DOHH2 (cell line): ENCODE results near the gene CDC40.

ENCODE experiments used
- H3F3A ChIP-seq: fragments of 200-600 bp; sonication (generic), shearing (Covaris generic); 2 replicates; pipeline ENCODE4 v1.6.0; 2016; ENCODE audit warnings: antibody characterized with exemption, mild to moderate bottlenecking; ENCODE audit not compliant: control insufficient read depth, insufficient read depth
- H3K27ac ChIP-seq: fragments of 200-600 bp; sonication (generic); 2 replicates; pipeline ENCODE4 v1.5.1; 2014; ENCODE audit warnings: low read depth, mild to moderate bottlenecking, low read length, moderate library complexity
- H3K27me3 ChIP-seq: fragments of 200-600 bp; sonication (generic); 2 replicates; pipeline ENCODE4 v1.6.1; 2014; ENCODE audit warnings: mild to moderate bottlenecking, low read length, mixed read lengths; ENCODE audit not compliant: control insufficient read depth
- H3K36me3 ChIP-seq: fragments of 200-600 bp; sonication (generic); 2 replicates; pipeline ENCODE4 v1.6.1; 2014; ENCODE audit warnings: mild to moderate bottlenecking, low read length, moderate library complexity, mixed read lengths; ENCODE audit not compliant: control insufficient read depth
- H3K4me1 ChIP-seq: fragments of 200-600 bp; sonication (generic); 2 replicates; pipeline ENCODE4 v1.6.1; 2014; ENCODE audit warnings: mild to moderate bottlenecking, low read length, mixed read lengths; ENCODE audit not compliant: control insufficient read depth
- H3K4me2 ChIP-seq: fragments of 200-600 bp; sonication (generic); 2 replicates; pipeline ENCODE4 v1.6.0; 2014; ENCODE audit warnings: mild to moderate bottlenecking, low read length, moderate library complexity
- H3K4me3 ChIP-seq: fragments of 200-600 bp; sonication (generic); 2 replicates; pipeline ENCODE4 v1.5.1; 2014; ENCODE audit warnings: mild to moderate bottlenecking, low read length, mixed read lengths
- H3K79me2 ChIP-seq: fragments of 200-600 bp; sonication (generic); 2 replicates; pipeline ENCODE4 v1.6.1; 2014; ENCODE audit warnings: mild to moderate bottlenecking, low read length, mixed read lengths; ENCODE audit not compliant: control insufficient read depth
- H3K9me2 ChIP-seq: fragments of 200-600 bp; sonication (generic); replicated peaks from 2 replicates; pipeline ENCODE4 v1.6.1; 2014; ENCODE audit warnings: mild to moderate bottlenecking, low read length, mixed read lengths; ENCODE audit not compliant: control insufficient read depth
- H3K9me3 ChIP-seq: fragments of 200-600 bp; sonication (generic); 2 replicates; pipeline ENCODE4 v1.6.1; 2014; ENCODE audit warnings: antibody characterized with exemption, low read length, mixed read lengths; ENCODE audit not compliant: control insufficient read depth, insufficient read depth
- H4K20me1 ChIP-seq: fragments of 200-600 bp; sonication (generic); 2 replicates; pipeline ENCODE4 v1.6.0; 2014; ENCODE audit warnings: low read depth, mild to moderate bottlenecking, antibody characterized with exemption, low read length, moderate library complexity; ENCODE audit not compliant: control insufficient read depth, insufficient read depth
- EZH2phosphoT487 ChIP-seq: fragments of 200-600 bp; sonication (generic); IDR thresholded peaks from 2 replicates; pipeline ENCODE4 v1.6.1; 2017; ENCODE audit warnings: borderline replicate concordance, mild to moderate bottlenecking, antibody characterized with exemption, low read length, moderate library complexity, mixed read lengths
- TF ChIP-seq, protein P1 (sequence below): fragments of 200-600 bp; sonication (generic); IDR thresholded peaks from one replicate; pipeline ENCODE4 v1.5.1; 2014; ENCODE audit warnings: antibody characterized with exemption, mild to moderate bottlenecking, low read depth, low read length; ENCODE audit not compliant: poor library complexity, severe bottlenecking

The CDC40 gene

DNA sequence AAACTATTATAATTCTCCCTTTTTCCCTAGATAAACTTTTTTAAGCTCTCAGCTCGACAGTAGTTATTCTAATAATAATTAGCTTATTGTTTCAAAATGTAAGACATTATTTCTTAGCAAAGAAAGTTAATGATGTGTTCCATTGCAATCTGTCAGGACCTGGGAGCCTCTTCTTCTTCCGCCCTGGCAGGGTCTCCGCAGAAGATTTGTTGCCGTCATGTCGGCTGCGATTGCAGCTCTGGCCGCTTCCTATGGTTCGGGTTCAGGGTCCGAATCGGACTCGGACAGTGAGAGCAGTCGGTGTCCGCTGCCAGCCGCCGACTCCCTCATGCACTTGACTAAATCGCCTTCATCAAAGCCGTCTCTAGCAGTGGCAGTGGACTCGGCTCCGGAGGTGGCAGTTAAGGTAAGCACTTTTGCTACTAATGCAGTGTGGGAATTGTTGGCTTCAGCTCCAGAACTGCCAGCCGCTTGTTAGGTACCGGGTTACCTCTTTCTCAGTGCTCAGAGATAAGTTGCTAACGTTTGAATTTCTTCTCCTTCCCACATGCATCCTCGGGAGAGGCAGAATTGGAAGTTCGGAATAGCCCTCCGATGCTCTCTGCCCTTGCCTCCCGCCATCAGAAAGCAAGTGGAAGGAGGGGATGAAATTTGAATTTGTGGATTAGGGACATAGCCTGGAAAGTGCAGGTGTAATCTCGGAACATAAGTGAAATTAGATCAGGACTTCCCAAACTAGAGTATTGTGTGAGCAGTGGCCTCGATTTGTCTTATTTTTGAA is at the start of gene CDC40:
Gene CDC40, plus strand, starts transcription at position 200 of the 781 bp plus-strand sequence. Its CDS starts 18 bp downstream, at position 218.
- H3K79me2 ChIP-seq = peaks cover 92% of the 10 kb centered on the region
- H3K4me1 ChIP-seq = peaks cover 48% of the 10 kb centered on the region
- H3K4me2 ChIP-seq = peak within 1 kb of the TSS; percentile 94
- H3K9me2 ChIP-seq = no peaks in the 10 kb centered on the region
- peaks cover 54% of the 10 kb centered on the region for H3K36me3 ChIP-seq
- H3K9me3 ChIP-seq = no peaks in the 10 kb centered on the region
- peaks cover 37% of the 10 kb centered on the region for H4K20me1 ChIP-seq
- H3F3A ChIP-seq = no peaks in the 10 kb centered on the region
- no peak for TF ChIP-seq EZH2phosphoT487
- TF ChIP-seq, protein P1, sequence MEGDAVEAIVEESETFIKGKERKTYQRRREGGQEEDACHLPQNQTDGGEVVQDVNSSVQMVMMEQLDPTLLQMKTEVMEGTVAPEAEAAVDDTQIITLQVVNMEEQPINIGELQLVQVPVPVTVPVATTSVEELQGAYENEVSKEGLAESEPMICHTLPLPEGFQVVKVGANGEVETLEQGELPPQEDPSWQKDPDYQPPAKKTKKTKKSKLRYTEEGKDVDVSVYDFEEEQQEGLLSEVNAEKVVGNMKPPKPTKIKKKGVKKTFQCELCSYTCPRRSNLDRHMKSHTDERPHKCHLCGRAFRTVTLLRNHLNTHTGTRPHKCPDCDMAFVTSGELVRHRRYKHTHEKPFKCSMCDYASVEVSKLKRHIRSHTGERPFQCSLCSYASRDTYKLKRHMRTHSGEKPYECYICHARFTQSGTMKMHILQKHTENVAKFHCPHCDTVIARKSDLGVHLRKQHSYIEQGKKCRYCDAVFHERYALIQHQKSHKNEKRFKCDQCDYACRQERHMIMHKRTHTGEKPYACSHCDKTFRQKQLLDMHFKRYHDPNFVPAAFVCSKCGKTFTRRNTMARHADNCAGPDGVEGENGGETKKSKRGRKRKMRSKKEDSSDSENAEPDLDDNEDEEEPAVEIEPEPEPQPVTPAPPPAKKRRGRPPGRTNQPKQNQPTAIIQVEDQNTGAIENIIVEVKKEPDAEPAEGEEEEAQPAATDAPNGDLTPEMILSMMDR = no peak
- peak within 1 kb of the TSS; percentile 81 for H3K27ac ChIP-seq
- peak within 1 kb of the TSS; percentile 94 for H3K4me3 ChIP-seq
- no peaks in the 10 kb centered on the region for H3K27me3 ChIP-seq

DNA sequence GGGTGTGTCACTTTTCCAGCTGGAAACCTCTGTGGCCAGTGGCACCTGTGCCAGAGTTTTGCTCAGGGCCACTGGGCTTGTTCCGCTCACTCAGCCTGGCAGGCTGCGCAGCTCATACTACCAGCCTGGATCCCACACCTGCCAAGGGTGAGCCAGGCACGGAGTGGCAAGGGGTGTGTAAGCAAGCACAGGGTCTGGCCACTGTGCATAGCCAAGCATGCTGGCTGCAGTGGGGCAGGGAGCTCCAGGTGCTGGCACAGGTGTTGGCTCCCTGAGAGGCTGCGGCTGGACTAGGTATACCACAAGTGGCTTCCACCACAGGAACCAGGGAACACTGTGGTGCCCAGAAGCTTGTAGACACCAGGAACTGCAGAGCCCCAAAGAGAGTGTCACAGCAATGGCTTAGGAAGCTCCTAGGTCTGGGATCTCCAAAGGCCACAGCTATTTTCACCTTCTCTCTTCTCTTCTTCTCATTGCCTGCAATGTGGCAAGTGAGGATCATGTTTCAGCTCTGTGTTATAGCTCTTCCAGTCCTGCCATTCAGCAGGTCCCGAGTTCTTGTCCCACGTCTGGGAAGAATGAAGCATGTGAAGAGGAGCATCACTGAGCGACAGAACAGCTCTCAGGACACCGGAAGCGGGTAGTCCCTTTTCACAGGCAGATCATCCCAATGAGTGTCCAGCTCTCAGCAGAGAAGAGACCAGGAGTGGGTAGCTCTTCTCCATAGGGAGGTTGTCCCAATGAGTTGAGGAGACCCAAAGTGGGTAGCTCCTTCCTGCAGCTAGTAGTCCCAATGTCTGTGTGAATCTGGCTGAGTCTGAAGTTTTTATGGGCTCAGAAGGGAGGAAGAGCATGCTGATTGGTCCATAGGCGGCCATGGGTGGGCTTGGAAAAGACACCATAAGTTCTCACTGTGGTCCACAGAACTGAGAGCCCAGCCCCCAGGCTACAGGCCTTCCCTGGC is 42.0 kb upstream of the CDC40 start:
- Histone ChIP-seq H3K36me3 (peaks cover 44% of the 10 kb centered on the region), H3K4me2 (no peak overlapping the region), H3F3A (no peaks in the 10 kb centered on the region), H3K27ac (no peak overlapping the region), H3K9me2 (no peaks in the 10 kb centered on the region), H3K79me2 (peaks cover 36% of the 10 kb centered on the region), H3K27me3 (no peaks in the 10 kb centered on the region), H4K20me1 (no peaks in the 10 kb centered on the region), H3K4me1 (no peaks in the 10 kb centered on the region), H3K4me3 (no peak overlapping the region), H3K9me3 (peaks cover 27% of the 10 kb centered on the region)
- TF ChIP-seq EZH2phosphoT487 = no peak
- TF ChIP-seq, protein P1 = no peak

DNA sequence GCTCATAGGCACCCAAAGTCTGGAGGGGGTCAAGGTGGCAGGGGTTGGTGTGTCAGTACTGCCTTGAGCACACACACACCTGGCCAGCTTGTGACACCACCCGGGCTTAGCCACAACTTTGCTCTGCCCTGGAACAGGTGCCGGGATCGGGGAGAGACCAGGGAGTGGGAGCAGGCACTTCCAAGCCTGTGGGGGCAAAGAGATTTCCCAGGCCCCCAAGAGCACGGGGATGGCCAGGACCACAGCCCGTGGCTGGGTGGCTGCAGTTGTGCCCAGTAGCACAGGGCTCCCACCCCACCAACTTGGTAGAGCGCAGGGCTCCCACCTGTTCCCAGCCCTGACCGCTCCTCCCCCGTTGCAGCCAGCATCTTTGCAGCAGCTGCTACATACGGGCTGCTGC is 41.2 kb upstream of the CDC40 start:
- Histone ChIP-seq H3K9me3 (peaks cover 27% of the 10 kb centered on the region), H3F3A (no peaks in the 10 kb centered on the region), H3K4me3 (no peak overlapping the region)

More for the DNA sequence above, 41.2 kb upstream of the CDC40 start:
- peaks cover 36% of the 10 kb centered on the region for H3K79me2 ChIP-seq
- H3K4me1 ChIP-seq = no peaks in the 10 kb centered on the region
- H3K4me2 ChIP-seq = no peak overlapping the region
- no peak overlapping the region for H3K27ac ChIP-seq
- TF ChIP-seq, protein P1 = no peak
- TF ChIP-seq EZH2phosphoT487 = no peak
- no peaks in the 10 kb centered on the region for H3K27me3 ChIP-seq
- no peaks in the 10 kb centered on the region for H4K20me1 ChIP-seq
- no peaks in the 10 kb centered on the region for H3K9me2 ChIP-seq
- H3K36me3 ChIP-seq = peaks cover 44% of the 10 kb centered on the region
